ENCODE data around the gene TAPBP. TPM values are rescaled to one million over a fixed set of nuclear protein-coding genes. Genes with fewer than 3 reads are reported as not detected.

The TAPBP gene
- total and polyA plus RNA-seq, 9 of the 15 experiments (the other 6 are each of a cell fraction or from before 2014, with no cell fraction given) = 5.6 to 74.0 (median 22.3) TPM

- TF ChIP-seq GTF2B (IDR thresholded peaks at IDR 0.05; ENCODE audit: extremely low read depth, insufficient read length) (no peak), HNRNPL (IDR thresholded peaks at IDR 0.05; ENCODE audit: low read depth, low read length) (no peak), KHSRP (IDR thresholded peaks at IDR 0.05) (no peak), SMARCA4 (IDR thresholded peaks at IDR 0.05) (no peak; the same call in 1 of the 2 replicates), HES1 (IDR thresholded peaks at IDR 0.05; ENCODE audit: low read depth) (no peak), ZEB2 (IDR thresholded peaks at IDR 0.05) (no peak), ZNF584 (CRISPR knock-in tag; IDR thresholded peaks at IDR 0.05; ENCODE audit: low read depth) (no peak), ZNF695 (CRISPR knock-in tag; IDR thresholded peaks at IDR 0.05) (no peak), ARID3B (CRISPR knock-in tag; IDR thresholded peaks at IDR 0.05; ENCODE audit: borderline replicate concordance) (no peak), BHLHE40 (IDR thresholded peaks at IDR 0.05; ENCODE audit: low read length) (peak; percentile 51; the same call in 1 of the 2 replicates), USF1 (CRISPR knock-in tag; IDR thresholded peaks at IDR 0.05) (peak; percentile 92), ZNF766 (CRISPR knock-in tag; conservative IDR thresholded peaks at IDR 0.05) (no peak), TRIM25 (IDR thresholded peaks at IDR 0.05; ENCODE audit: borderline replicate concordance) (no peak), MECOM (CRISPR knock-in tag; IDR thresholded peaks at IDR 0.05) (no peak), CTBP1 (IDR thresholded peaks at IDR 0.05; ENCODE audit: borderline replicate concordance) (no peak), ZFP30 (CRISPR knock-in tag; IDR thresholded peaks at IDR 0.05; ENCODE audit: borderline replicate concordance) (no peak), MEF2A (IDR thresholded peaks at IDR 0.05; ENCODE audit: control insufficient read depth, low read depth, low read length) (no peak), STAT6 (CRISPR knock-in tag; IDR thresholded peaks at IDR 0.05) (peak; percentile 82; the same call in 1 of the 2 replicates), SMAD3 (CRISPR knock-in tag; conservative IDR thresholded peaks at IDR 0.05) (no peak), CBFA2T2 (conservative IDR thresholded peaks at IDR 0.05) (peak; percentile 60), L3MBTL2 (IDR thresholded peaks at IDR 0.05) (no peak), ZBTB8A (IDR thresholded peaks at IDR 0.05; ENCODE audit: partially characterized antibody) (no peak), ZSCAN29 (IDR thresholded peaks at IDR 0.05) (no peak)
Observed at GRCh38 chr6:33297406-33297955, 16.4 kb downstream of the TAPBP start (continued).

All from K562 (cell line).